Dendritic cell treated with granulocyte-macrophage colony-stimulating factor and Interleukin-4, amounts not matched to agents 40 ng/mL and 50 ng/mL, for 4 days (primary cell): Measurements from ENCODE around the gene TCERG1.

ENCODE experiments used
- H3K27ac Mint-ChIP-seq: one replicate; pipeline ENCODE4 v1.8.0; 2022; ENCODE audit warnings: mild to moderate bottlenecking, mixed read lengths
- H3K27me3 Mint-ChIP-seq: one replicate; pipeline ENCODE4 v1.8.0; 2022; ENCODE audit warnings: mild to moderate bottlenecking, mixed read lengths
- H3K36me3 Mint-ChIP-seq: one replicate; pipeline ENCODE4 v1.8.0; 2022; ENCODE audit warnings: low read depth, mixed read lengths
- H3K4me1 Mint-ChIP-seq: one replicate; pipeline ENCODE4 v1.8.0; 2022; ENCODE audit warnings: low read depth, mixed read lengths
- H3K4me3 Mint-ChIP-seq: one replicate; pipeline ENCODE4 v1.8.0; 2022; ENCODE audit warnings: mild to moderate bottlenecking, moderate library complexity, mixed read lengths
- H3K9me3 Mint-ChIP-seq: one replicate; pipeline ENCODE4 v1.8.0; 2022; ENCODE audit warnings: mixed read lengths
- intact Hi-C: fragments of 100-400 bp; cut with micrococcal nuclease; formaldehyde crosslinking; loops from one replicate; pipeline ENCODE4 v1.15.0; 2022

TCERG1 gene

GRCh38 chr5:146474065-146474464 is 26.9 kb downstream of the TCERG1 start:
- H3K4me3 Mint-ChIP-seq = no peak overlapping the region
- no peak overlapping the region for H3K27ac Mint-ChIP-seq

DNA sequence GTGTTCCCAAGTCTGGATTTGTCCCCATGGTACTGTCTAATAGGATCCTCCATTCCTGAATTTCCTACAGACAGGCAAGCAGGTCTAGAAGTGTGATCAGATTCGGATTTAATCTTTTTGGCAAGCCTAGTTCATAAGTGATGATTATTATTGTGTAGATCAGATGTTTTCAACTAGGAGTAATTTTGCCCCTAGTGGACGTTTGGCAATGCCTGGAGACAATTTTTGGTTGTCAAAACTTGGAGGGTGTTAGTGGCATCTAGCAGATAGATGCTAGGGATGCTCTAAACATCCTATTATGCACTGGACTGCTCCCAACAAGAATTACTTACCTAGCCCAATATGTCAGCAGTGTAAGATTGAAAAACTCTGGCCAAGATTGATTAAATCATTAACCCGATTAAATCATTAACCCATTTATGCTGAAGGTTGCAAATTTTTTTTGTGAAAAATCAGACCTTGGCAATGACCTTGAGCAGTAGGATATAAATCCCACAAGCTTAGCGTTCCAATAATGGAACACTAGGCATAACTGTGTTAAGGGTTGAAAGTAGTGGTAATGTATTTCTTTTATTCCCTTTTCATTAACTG is 28.2 kb downstream of the TCERG1 start:
- Mint-ChIP-seq H3K27me3 (no peaks in the 10 kb centered on the region), H3K4me3 (no peak overlapping the region), H3K27ac (no peak overlapping the region), H3K4me1 (peaks cover 21% of the 10 kb centered on the region), H3K9me3 (no peaks in the 10 kb centered on the region), H3K36me3 (peaks cover 73% of the 10 kb centered on the region)
- intact Hi-C loops = no loop called here

More at GRCh38 chr5:146474065-146474464, 26.9 kb downstream of the TCERG1 start:
- H3K9me3 Mint-ChIP-seq = no peaks in the 10 kb centered on the region
- peaks cover 21% of the 10 kb centered on the region for H3K4me1 Mint-ChIP-seq
- intact Hi-C loops = no loop called here
- peaks cover 69% of the 10 kb centered on the region for H3K36me3 Mint-ChIP-seq
- no peaks in the 10 kb centered on the region for H3K27me3 Mint-ChIP-seq

- Mint-ChIP-seq H3K36me3 (peaks cover 72% of the 10 kb centered on the region), H3K4me1 (peaks cover 21% of the 10 kb centered on the region), H3K4me3 (no peak overlapping the region), H3K9me3 (no peaks in the 10 kb centered on the region), H3K27ac (no peak overlapping the region), H3K27me3 (no peaks in the 10 kb centered on the region)
- intact Hi-C loops = no loop called here
Observed at GRCh38 chr5:146475906-146476305, 28.8 kb downstream of the TCERG1 start.

GRCh38 chr5:146482775-146483174 is 35.6 kb downstream of the TCERG1 start:
- Mint-ChIP-seq H3K9me3 (no peaks in the 10 kb centered on the region), H3K4me3 (no peak overlapping the region), H3K36me3 (peaks cover 71% of the 10 kb centered on the region), H3K27me3 (no peaks in the 10 kb centered on the region), H3K4me1 (no peaks in the 10 kb centered on the region), H3K27ac (no peak overlapping the region)
- intact Hi-C loops = loop anchor here (5.0 kb wide), 1 partner anchor 320 kb away; no protein-coding TSS in a partner anchor

GRCh38 chr5:146484714-146485391 is 37.7 kb downstream of the TCERG1 start:
- no peak overlapping the region for H3K4me3 Mint-ChIP-seq
- intact Hi-C loops = loop anchor here (5.0 kb wide), 1 partner anchor 323 kb away; no protein-coding TSS in a partner anchor
- H3K4me1 Mint-ChIP-seq = no peaks in the 10 kb centered on the region
- no peaks in the 10 kb centered on the region for H3K27me3 Mint-ChIP-seq
- H3K9me3 Mint-ChIP-seq = no peaks in the 10 kb centered on the region
- H3K36me3 Mint-ChIP-seq = peaks cover 75% of the 10 kb centered on the region
- no peak overlapping the region for H3K27ac Mint-ChIP-seq

- Mint-ChIP-seq H3K4me3 (no peak overlapping the region), H3K9me3 (no peaks in the 10 kb centered on the region), H3K27me3 (no peaks in the 10 kb centered on the region), H3K36me3 (peaks cover 78% of the 10 kb centered on the region), H3K27ac (no peak overlapping the region), H3K4me1 (no peaks in the 10 kb centered on the region)
- intact Hi-C loops = no loop called here
Observed at GRCh38 chr5:146490089-146490843, 43.1 kb downstream of the TCERG1 start.

DNA sequence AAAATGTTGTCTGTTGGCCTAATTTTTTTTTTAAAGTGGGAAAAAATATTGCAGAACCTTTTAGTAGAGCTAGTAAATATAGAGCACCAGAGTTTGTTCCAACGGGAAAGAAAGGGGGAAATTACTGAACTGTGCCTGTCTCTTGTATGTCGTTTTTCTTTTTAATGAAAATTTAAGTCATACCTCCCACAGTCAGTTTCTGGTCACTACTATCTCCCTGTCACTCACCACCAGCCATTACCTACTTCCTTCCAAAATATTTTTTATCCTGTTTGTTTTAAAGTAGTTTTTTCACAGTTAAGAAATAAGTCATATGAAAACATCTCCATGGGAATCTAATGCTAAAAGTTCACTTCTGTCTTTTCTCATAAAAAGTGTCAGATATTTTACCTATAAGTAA is 47.5 kb downstream of the TCERG1 start:
- H3K4me1 Mint-ChIP-seq = no peaks in the 10 kb centered on the region
- no peaks in the 10 kb centered on the region for H3K9me3 Mint-ChIP-seq
- peaks cover 72% of the 10 kb centered on the region for H3K36me3 Mint-ChIP-seq
- H3K27me3 Mint-ChIP-seq = no peaks in the 10 kb centered on the region
- no peak overlapping the region for H3K27ac Mint-ChIP-seq
- H3K4me3 Mint-ChIP-seq = no peak overlapping the region
- intact Hi-C loops = no loop called here

- Mint-ChIP-seq H3K4me3 (no peak overlapping the region), H3K27me3 (no peaks in the 10 kb centered on the region), H3K27ac (no peak overlapping the region), H3K4me1 (no peaks in the 10 kb centered on the region), H3K36me3 (peaks cover 56% of the 10 kb centered on the region), H3K9me3 (no peaks in the 10 kb centered on the region)
- intact Hi-C loops = loop anchor here (5.0 kb wide), 1 partner anchor 342 kb away; no protein-coding TSS in a partner anchor
Observed at GRCh38 chr5:146499680-146500079, 52.5 kb downstream of the TCERG1 start.

DNA sequence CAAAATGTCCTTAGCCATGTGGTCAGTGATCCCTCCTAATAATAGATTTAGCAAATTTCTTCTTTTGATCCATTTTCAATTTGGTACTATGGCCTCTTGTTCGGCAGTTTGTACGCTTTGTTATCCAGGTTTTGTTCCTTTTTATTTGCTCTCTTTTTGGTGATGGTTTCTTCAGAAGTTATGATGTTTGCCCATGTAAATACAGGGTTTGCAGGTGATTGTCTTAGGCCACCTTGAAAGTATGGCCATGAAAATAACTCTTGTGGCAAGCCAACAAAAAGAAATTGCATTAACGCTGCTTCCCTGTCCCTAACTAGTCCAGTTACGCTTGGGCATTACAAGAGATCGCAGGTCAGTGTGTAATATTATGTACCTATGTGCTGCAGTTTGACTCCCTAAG is 60.3 kb downstream of the TCERG1 start:
- Mint-ChIP-seq H3K27ac (no peak overlapping the region), H3K4me1 (no peaks in the 10 kb centered on the region), H3K9me3 (no peaks in the 10 kb centered on the region), H3K27me3 (no peaks in the 10 kb centered on the region), H3K4me3 (no peak overlapping the region), H3K36me3 (peaks cover 90% of the 10 kb centered on the region)
- intact Hi-C loops = no loop called here

GRCh38 chr5:146510559-146511125 is 63.5 kb downstream of the TCERG1 start:
- Mint-ChIP-seq H3K4me3 (no peak overlapping the region), H3K9me3 (no peaks in the 10 kb centered on the region), H3K36me3 (peaks cover 67% of the 10 kb centered on the region), H3K27ac (no peak overlapping the region), H3K4me1 (no peaks in the 10 kb centered on the region), H3K27me3 (no peaks in the 10 kb centered on the region)
- intact Hi-C loops = no loop called here

DNA sequence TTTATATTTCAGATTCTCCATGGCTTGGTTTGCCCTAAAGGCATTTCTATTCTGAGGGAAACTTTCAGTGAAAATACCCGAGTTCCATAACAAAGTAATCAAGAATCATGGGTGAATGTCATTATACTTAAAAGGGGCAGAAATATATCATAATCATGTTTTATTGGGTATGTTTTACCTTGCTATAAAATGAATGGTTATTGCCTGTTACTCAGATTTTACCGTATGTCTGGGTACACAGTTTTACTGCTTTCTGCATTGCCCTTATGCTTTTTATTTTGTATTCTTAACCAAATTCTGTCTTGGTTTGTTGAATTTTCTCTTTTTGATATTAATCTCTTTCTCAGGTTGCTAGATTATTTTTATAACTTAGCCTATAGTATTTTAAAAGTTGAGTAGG is 66.3 kb downstream of the TCERG1 start:
- no peak overlapping the region for H3K4me3 Mint-ChIP-seq

GRCh38 chr5:146514575-146514974 is 67.4 kb downstream of the TCERG1 start:
- Mint-ChIP-seq H3K4me1 (peaks cover 2% of the 10 kb centered on the region), H3K27ac (no peak overlapping the region), H3K9me3 (no peaks in the 10 kb centered on the region), H3K27me3 (no peaks in the 10 kb centered on the region), H3K36me3 (peaks cover 31% of the 10 kb centered on the region), H3K4me3 (no peak overlapping the region)
- intact Hi-C loops = no loop called here

More for the DNA sequence above, 66.3 kb downstream of the TCERG1 start:
- Mint-ChIP-seq H3K4me1 (no peaks in the 10 kb centered on the region), H3K27me3 (no peaks in the 10 kb centered on the region), H3K36me3 (peaks cover 38% of the 10 kb centered on the region), H3K27ac (no peak overlapping the region), H3K9me3 (no peaks in the 10 kb centered on the region)
- intact Hi-C loops = no loop called here

- intact Hi-C loops = no loop called here
- H3K4me1 Mint-ChIP-seq = peaks cover 5% of the 10 kb centered on the region
Observed at GRCh38 chr5:146515473-146516150, 68.5 kb downstream of the TCERG1 start.

More at GRCh38 chr5:146515473-146516150, 68.5 kb downstream of the TCERG1 start:
- peaks cover 21% of the 10 kb centered on the region for H3K36me3 Mint-ChIP-seq
- H3K4me3 Mint-ChIP-seq = no peak overlapping the region
- no peaks in the 10 kb centered on the region for H3K9me3 Mint-ChIP-seq
- H3K27ac Mint-ChIP-seq = no peak overlapping the region
- H3K27me3 Mint-ChIP-seq = no peaks in the 10 kb centered on the region
